ENCODE measurements around the gene TSACC. TPM values are rescaled to one million over a fixed set of nuclear protein-coding genes. Genes with fewer than 3 reads are reported as not detected.

Gene TSACC
- total RNA-seq, 2 experiments from 2014 or later, result 0.72 TPM; not detected in 1

DNA sequence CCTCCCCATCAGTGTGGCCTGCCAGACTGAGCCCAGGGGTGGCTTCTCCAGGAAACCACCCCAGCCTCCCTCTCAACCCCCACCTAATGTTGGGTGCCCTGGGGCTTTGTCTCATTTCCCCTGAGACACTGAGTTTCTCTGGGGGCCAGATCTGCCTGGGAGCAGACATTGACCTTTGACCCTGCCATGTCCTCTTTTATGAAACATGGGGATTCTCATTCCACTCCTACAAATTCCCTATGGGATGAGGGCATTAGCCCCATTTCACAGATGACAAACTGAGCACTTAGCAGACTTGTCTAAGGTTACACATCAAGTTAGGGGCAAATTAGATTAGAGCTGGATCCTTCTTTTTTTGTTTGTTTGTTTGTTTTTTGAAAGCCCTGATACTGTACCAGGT, 54.8 kb downstream of the TSACC start:
- Mint-ChIP-seq H3K4me1 (ENCODE audit: low read depth) (no peaks in the 10 kb centered on the region), H3K9me3 (no peaks in the 10 kb centered on the region), H3K27me3 (peaks cover 24% of the 10 kb centered on the region), H3K36me3 (ENCODE audit: low read depth) (no peaks in the 10 kb centered on the region), H3K27ac (no peak overlapping the region), H3K4me3 (no peak overlapping the region)
- DNase-seq (no peak), ATAC-seq (no peak)
- ChIA-PET POLR2A (no interaction called here), CTCF (interaction anchor here (0.9 to 1.3 kb wide), 2 partner anchors 8 to 53 kb away, joined by 3 to 9 read pairs; no protein-coding TSS in a partner anchor)
- intact Hi-C loops (cut with micrococcal nuclease), result no loop called here
- TF ChIP-seq, protein P1, sequence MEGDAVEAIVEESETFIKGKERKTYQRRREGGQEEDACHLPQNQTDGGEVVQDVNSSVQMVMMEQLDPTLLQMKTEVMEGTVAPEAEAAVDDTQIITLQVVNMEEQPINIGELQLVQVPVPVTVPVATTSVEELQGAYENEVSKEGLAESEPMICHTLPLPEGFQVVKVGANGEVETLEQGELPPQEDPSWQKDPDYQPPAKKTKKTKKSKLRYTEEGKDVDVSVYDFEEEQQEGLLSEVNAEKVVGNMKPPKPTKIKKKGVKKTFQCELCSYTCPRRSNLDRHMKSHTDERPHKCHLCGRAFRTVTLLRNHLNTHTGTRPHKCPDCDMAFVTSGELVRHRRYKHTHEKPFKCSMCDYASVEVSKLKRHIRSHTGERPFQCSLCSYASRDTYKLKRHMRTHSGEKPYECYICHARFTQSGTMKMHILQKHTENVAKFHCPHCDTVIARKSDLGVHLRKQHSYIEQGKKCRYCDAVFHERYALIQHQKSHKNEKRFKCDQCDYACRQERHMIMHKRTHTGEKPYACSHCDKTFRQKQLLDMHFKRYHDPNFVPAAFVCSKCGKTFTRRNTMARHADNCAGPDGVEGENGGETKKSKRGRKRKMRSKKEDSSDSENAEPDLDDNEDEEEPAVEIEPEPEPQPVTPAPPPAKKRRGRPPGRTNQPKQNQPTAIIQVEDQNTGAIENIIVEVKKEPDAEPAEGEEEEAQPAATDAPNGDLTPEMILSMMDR (IDR thresholded peaks at IDR 0.05), result no peak

DNA sequence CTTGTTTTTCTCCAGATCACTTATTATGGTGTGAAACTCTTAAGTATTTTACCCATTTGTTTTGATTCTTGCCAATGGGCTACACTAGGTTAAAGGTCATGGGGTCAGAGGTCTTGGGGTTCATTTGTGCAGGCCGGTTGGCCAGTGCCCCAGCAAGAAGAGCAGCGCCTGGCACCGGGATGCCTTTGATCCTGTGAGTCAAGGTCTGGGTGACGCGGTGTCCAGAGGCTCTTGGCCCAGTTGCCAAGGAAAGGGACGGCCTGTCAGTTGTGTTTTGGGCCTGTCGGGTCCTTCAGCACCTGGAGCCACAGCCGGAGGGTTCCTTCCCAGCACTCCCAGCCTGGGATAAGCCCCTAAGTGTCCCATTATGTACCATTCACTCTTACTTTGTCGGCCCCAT, 55.8 kb downstream of the TSACC start:
- Mint-ChIP-seq H3K36me3 (ENCODE audit: low read depth) (no peaks in the 10 kb centered on the region), H3K9me3 (no peaks in the 10 kb centered on the region), H3K4me3 (no peak overlapping the region), H3K27me3 (peaks cover 19% of the 10 kb centered on the region), H3K4me1 (ENCODE audit: low read depth) (no peaks in the 10 kb centered on the region), H3K27ac (no peak overlapping the region)
- ATAC-seq (no peak), DNase-seq (no peak)
- TF ChIP-seq, protein P1 (IDR thresholded peaks at IDR 0.05), result no peak
- CTCF ChIA-PET, result interaction anchor here (1.0 to 4.3 kb wide), 3 partner anchors 9 to 52 kb away, joined by 3 to 41 read pairs (median 5); no protein-coding TSS in a partner anchor
- intact Hi-C loops (cut with micrococcal nuclease), result no loop called here
- POLR2A ChIA-PET, result no interaction called here

DNA sequence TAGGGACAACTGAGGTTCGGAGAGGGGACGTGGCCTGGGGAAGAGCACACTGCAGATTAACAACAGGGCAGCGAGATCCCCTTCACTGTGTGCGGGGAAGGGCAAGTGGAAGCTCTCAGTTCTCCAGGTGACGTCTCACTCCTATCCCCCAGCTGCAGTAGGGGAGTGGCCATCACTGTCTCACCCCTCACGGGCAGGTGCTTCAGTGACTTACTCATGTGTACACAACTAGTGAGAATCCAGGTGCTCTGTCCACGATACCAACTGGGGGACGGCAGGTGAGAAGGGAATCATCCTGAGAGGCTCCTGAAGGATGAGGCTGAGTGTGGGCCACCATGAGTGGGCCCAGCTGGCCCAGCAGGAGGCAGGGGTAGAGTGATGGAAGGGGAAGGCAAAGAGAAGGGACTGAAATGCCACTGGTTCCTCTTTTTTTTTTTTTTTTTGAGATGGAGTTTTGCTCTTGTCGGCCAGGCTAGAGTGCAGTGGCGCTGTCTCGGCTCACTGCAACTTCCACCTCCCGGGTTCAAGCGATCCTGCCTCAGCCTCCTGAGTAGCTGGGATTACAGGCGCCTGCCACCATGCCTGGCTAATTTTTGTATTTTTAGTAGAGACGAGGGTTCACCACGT, 56.6 kb downstream of the TSACC start:
- DNase-seq (no peak), ATAC-seq (no peak)
- CTCF ChIA-PET, result interaction anchor here (1.0 to 4.3 kb wide), 3 partner anchors 10 to 51 kb away, joined by 5 to 41 read pairs (median 5); no protein-coding TSS in a partner anchor
- Mint-ChIP-seq H3K9me3 (no peaks in the 10 kb centered on the region), H3K4me3 (no peak overlapping the region), H3K4me1 (ENCODE audit: low read depth) (no peaks in the 10 kb centered on the region), H3K36me3 (ENCODE audit: low read depth) (no peaks in the 10 kb centered on the region), H3K27me3 (peaks cover 13% of the 10 kb centered on the region), H3K27ac (no peak overlapping the region)
- TF ChIP-seq, protein P1 (IDR thresholded peaks at IDR 0.05), result no peak
- POLR2A ChIA-PET, result no interaction called here
- intact Hi-C loops (cut with micrococcal nuclease), result no loop called here

Other genes starting within 250 kb of the TSACC start
- gene LMNA, start 223.8 kb upstream of the TSACC start, total RNA-seq, result 10 to 100 TPM; 51.8 to 56.6 TPM
- gene SEMA4A, start 184.9 kb upstream of the TSACC start, total RNA-seq, result 10 to 100 TPM; 23.8 to 24.7 TPM
- gene SLC25A44, start 144.4 kb upstream of the TSACC start, total RNA-seq, result 10 to 100 TPM; 41.9 to 43.0 TPM
- 10 to 100 TPM; 89.4 to 93.7 TPM for gene PMF1, start 125.5 kb upstream of the TSACC start, total RNA-seq
- gene BGLAP, start 96.3 kb upstream of the TSACC start, total RNA-seq, result 1 to 10 TPM; 2.2 to 2.5 TPM
- gene PAQR6, start 90.5 kb upstream of the TSACC start, total RNA-seq, result 1 to 10 TPM; 4.7 to 5.0 TPM
- gene SMG5, start 55.7 kb upstream of the TSACC start, total RNA-seq, result 10 to 100 TPM; 70.3 to 70.7 TPM
- 1 to 10 TPM; 8.0 to 8.2 TPM for gene TMEM79, start 54.2 kb upstream of the TSACC start, total RNA-seq
- 10 to 100 TPM in 1 of 2 experiments, 1 to 10 TPM in 1; 9.3 to 11.3 TPM for gene GLMP, start 42.8 kb upstream of the TSACC start, total RNA-seq
- under 1 TPM in 1 of 2 experiments, not detected in 1; 0.43 TPM for gene VHLL, start 39.2 kb upstream of the TSACC start, total RNA-seq
- gene CCT3, start 234 bp upstream of the TSACC start, total RNA-seq, result 100 to 1,000 TPM; 379 to 388 TPM
- not detected for gene RHBG, start 30.7 kb downstream of the TSACC start, total RNA-seq
- 10 to 100 TPM; 35.3 to 35.8 TPM for gene MEF2D, start 162.2 kb downstream of the TSACC start, total RNA-seq
- 10 to 100 TPM; 14.4 to 14.9 TPM for gene IQGAP3, start 234.0 kb downstream of the TSACC start, total RNA-seq
- gene TTC24, start 241.2 kb downstream of the TSACC start, total RNA-seq, result 10 to 100 TPM; 19.8 to 20.2 TPM

Data from activated CD8-positive, alpha-beta T cell treated with anti-CD3 and anti-CD28 coated beads for 36 hours (primary cell).